Measurements from ENCODE around the gene CADM1. TPM values are rescaled to one million over a fixed set of nuclear protein-coding genes. Genes with fewer than 3 reads are reported as not detected.

The CADM1 gene
- total RNA-seq, 1 experiment from 2014 or later = 12.9 TPM

DNA sequence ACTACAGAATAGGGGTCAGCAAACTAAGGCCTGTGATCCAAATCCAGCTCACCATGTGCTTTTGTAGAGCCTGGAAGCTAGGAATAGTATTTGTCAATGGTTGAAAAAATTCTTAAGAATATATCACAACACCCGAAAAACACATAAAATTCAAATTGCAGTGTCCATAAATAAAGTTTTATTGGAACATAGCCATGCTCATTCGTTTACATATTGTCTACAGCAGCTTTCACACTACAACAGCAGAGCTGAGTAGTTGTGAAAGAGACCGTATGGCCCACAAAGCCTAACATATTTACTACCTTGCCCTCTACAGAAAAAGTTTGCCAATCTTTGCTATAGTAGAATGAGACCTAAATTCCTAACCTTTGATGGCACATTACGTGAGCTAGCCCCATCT lies 125.7 kb downstream of the CADM1 start:
- no peak overlapping the region for H3K27ac ChIP-seq (ENCODE audit: low read depth, low read length, poor library complexity, severe bottlenecking)
- no peaks in the 10 kb centered on the region for H3K4me1 ChIP-seq (ENCODE audit: insufficient read depth, low read length, poor library complexity, severe bottlenecking)
- CTCF ChIA-PET = no interaction called here
- no peak for TF ChIP-seq EZH2 (IDR thresholded peaks at IDR 0.05; ENCODE audit: borderline replicate concordance, low read depth, low read length, poor library complexity, severe bottlenecking)
- TF ChIP-seq, protein P1, sequence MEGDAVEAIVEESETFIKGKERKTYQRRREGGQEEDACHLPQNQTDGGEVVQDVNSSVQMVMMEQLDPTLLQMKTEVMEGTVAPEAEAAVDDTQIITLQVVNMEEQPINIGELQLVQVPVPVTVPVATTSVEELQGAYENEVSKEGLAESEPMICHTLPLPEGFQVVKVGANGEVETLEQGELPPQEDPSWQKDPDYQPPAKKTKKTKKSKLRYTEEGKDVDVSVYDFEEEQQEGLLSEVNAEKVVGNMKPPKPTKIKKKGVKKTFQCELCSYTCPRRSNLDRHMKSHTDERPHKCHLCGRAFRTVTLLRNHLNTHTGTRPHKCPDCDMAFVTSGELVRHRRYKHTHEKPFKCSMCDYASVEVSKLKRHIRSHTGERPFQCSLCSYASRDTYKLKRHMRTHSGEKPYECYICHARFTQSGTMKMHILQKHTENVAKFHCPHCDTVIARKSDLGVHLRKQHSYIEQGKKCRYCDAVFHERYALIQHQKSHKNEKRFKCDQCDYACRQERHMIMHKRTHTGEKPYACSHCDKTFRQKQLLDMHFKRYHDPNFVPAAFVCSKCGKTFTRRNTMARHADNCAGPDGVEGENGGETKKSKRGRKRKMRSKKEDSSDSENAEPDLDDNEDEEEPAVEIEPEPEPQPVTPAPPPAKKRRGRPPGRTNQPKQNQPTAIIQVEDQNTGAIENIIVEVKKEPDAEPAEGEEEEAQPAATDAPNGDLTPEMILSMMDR (conservative IDR thresholded peaks at IDR 0.05; ENCODE audit: low read depth, low read length) = no peak
- H3K9me3 ChIP-seq (ENCODE audit: low read depth, low read length, poor library complexity, severe bottlenecking) = no peaks in the 10 kb centered on the region
- no peak for DNase-seq (ENCODE audit: low spot score)
- no peaks in the 10 kb centered on the region for H3K36me3 ChIP-seq (ENCODE audit: insufficient read depth, low read length, poor library complexity, severe bottlenecking)
- POLR2A ChIA-PET (ENCODE audit: low non-redundant PET) = no interaction called here
- H3K4me3 ChIP-seq (ENCODE audit: low read depth, low read length, poor library complexity, severe bottlenecking) = no peak overlapping the region
- no TSS peak for BruUV-seq (replicated peaks)
- no peaks in the 10 kb centered on the region for H3K27me3 ChIP-seq (replicated peaks; ENCODE audit: insufficient read depth, low read depth, low read length, poor library complexity)
- intact Hi-C loops (cut with micrococcal nuclease; ENCODE audit: unreplicated experiment) = no loop called here

DNA sequence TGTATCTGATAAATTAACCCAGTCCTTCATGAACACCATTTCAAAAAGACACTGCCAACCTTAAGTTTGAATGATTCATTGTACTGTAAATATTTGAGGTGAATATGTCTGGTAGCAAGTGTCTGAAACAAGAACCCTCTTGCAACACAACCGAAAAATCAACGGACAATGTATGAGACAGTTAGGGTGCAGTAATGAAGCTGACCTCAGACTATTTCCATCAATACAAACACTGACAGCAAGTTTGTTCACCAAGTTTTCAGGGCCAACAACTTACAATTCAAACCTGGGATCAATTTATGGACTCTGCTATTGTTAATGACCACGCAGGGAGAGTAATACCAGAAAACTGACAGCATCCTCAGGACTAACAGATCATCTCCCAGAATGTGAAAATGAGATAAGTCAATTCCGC lies 126.3 kb downstream of the CADM1 start:
- H3K36me3 ChIP-seq (ENCODE audit: insufficient read depth, low read length, poor library complexity, severe bottlenecking) = no peaks in the 10 kb centered on the region
- no TSS peak for BruUV-seq (replicated peaks)
- intact Hi-C loops (cut with micrococcal nuclease; ENCODE audit: unreplicated experiment) = no loop called here
- no peaks in the 10 kb centered on the region for H3K9me3 ChIP-seq (ENCODE audit: low read depth, low read length, poor library complexity, severe bottlenecking)
- no peak for DNase-seq (ENCODE audit: low spot score)
- ChIA-PET CTCF (no interaction called here), POLR2A (ENCODE audit: low non-redundant PET) (interaction anchor here (0.8 kb wide), 1 partner anchor 417 kb away, joined by 3 read pairs; no protein-coding TSS in a partner anchor)
- TF ChIP-seq, protein P1 (conservative IDR thresholded peaks at IDR 0.05; ENCODE audit: low read depth, low read length) = no peak
- TF ChIP-seq EZH2 (IDR thresholded peaks at IDR 0.05; ENCODE audit: borderline replicate concordance, low read depth, low read length, poor library complexity, severe bottlenecking) = no peak
- H3K4me3 ChIP-seq (ENCODE audit: low read depth, low read length, poor library complexity, severe bottlenecking) = no peak overlapping the region
- H3K4me1 ChIP-seq (ENCODE audit: insufficient read depth, low read length, poor library complexity, severe bottlenecking) = no peaks in the 10 kb centered on the region
- no peaks in the 10 kb centered on the region for H3K27me3 ChIP-seq (replicated peaks; ENCODE audit: insufficient read depth, low read depth, low read length, poor library complexity)
- H3K27ac ChIP-seq (ENCODE audit: low read depth, low read length, poor library complexity, severe bottlenecking) = no peak overlapping the region

DNA sequence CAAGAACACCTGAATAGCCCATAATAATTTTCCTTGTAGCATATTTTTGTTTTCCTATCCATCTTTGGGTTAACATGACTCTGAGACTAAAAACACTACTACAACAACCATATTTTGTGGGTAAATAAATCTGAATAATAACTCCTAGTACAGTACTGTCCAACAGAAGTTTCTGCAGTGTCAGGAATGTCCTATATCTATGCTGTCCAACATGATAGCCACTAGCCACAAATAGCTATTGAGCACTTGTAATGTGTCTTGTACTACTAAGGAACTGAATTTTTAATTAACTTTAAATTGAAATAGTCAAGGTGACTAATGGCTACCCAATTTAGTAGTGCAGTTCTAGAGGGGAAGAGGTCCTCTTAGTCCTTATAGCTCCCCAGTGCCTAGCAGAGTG lies 135.6 kb downstream of the CADM1 start:
- Histone ChIP-seq H3K4me3 (ENCODE audit: low read depth, low read length, poor library complexity, severe bottlenecking) (no peak overlapping the region), H3K9me3 (ENCODE audit: low read depth, low read length, poor library complexity, severe bottlenecking) (no peaks in the 10 kb centered on the region), H3K4me1 (ENCODE audit: insufficient read depth, low read length, poor library complexity, severe bottlenecking) (peaks cover 6% of the 10 kb centered on the region), H3K27ac (ENCODE audit: low read depth, low read length, poor library complexity, severe bottlenecking) (no peak overlapping the region), H3K36me3 (ENCODE audit: insufficient read depth, low read length, poor library complexity, severe bottlenecking) (no peaks in the 10 kb centered on the region), H3K27me3 (replicated peaks; ENCODE audit: insufficient read depth, low read depth, low read length, poor library complexity) (no peaks in the 10 kb centered on the region)
- no TSS peak for BruUV-seq (replicated peaks)
- no peak for DNase-seq (ENCODE audit: low spot score)
- CTCF ChIA-PET = no interaction called here
- no peak for TF ChIP-seq EZH2 (IDR thresholded peaks at IDR 0.05; ENCODE audit: borderline replicate concordance, low read depth, low read length, poor library complexity, severe bottlenecking)
- TF ChIP-seq, protein P1 (conservative IDR thresholded peaks at IDR 0.05; ENCODE audit: low read depth, low read length) = no peak
- intact Hi-C loops (cut with micrococcal nuclease; ENCODE audit: unreplicated experiment) = no loop called here
- POLR2A ChIA-PET (ENCODE audit: low non-redundant PET) = no interaction called here
